ENCODE data around the gene CDK7. TPM values are rescaled to one million over a fixed set of nuclear protein-coding genes. Genes with fewer than 3 reads are reported as not detected.

CDK7 gene
- total RNA-seq, 1 experiment from 2014 or later, result 53.4 TPM

DNA sequence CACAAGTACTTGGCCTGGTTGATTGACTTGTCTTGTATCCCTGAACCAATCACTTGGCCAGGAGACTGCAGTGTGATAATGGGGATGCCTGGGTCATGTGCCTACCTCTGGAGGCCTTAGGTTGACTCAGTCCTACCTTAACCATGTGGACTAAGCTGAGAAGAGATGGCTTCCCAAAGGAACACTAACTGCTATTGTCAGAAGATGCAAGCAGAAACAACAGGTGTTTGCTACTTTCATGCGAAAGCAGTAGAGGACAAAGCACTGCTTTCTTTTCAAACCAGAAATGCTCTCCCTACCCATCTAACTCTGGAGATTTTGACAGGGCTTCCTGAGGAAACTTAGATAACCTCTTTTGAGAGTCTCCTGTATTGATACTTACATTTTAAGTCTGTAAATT, 22.9 kb downstream of the CDK7 start:
- H4K91ac ChIP-seq (ENCODE audit: insufficient read length, low read depth, low read length), result no peak overlapping the region
- H3K4me1 ChIP-seq (ENCODE audit: insufficient read depth, low read length), result no peaks in the 10 kb centered on the region
- no peak overlapping the region for H2AFZ ChIP-seq (ENCODE audit: low read length)
- no peaks in the 10 kb centered on the region for H3K79me2 ChIP-seq (ENCODE audit: insufficient read depth, low read length)
- Mint-ChIP-seq H3K9me3 (no peaks in the 10 kb centered on the region), H3K4me3 (no peak overlapping the region), H3K36me3 (ENCODE audit: insufficient read depth in 1 of 3, low read depth in 3 of 3) (peaks cover 20 to 65% (median 35%) of the 10 kb centered on the region in 3 experiments; a peak in 6 of 7 replicates), H3K4me1 (no peaks in the 10 kb centered on the region), H3K27me3 (ENCODE audit: low read depth) (no peaks in the 10 kb centered on the region), H3K27ac (peak overlapping the region in 1 of 3 experiments; percentile 28; a peak in 1 of 7 replicates)
- H3K9me3 ChIP-seq (ENCODE audit: control insufficient read depth, low read depth, low read length), result no peaks in the 10 kb centered on the region
- H3K18ac ChIP-seq (ENCODE audit: insufficient read length, low read depth, low read length), result no peak overlapping the region
- no peak overlapping the region for H3K4ac ChIP-seq (ENCODE audit: low read depth, low read length)
- no peak overlapping the region for H3K4me2 ChIP-seq (ENCODE audit: insufficient read depth, insufficient read length, low read length)
- H3K14ac ChIP-seq (ENCODE audit: insufficient read depth, low read length), result no peak overlapping the region
- H4K5ac ChIP-seq (ENCODE audit: insufficient read length, low read depth, low read length), result no peak overlapping the region
- H2BK5ac ChIP-seq (ENCODE audit: insufficient read length, low read length), result no peak overlapping the region
- no peaks in the 10 kb centered on the region for H3K23me2 ChIP-seq (ENCODE audit: insufficient read length, low read depth, low read length, poor library complexity, severe bottlenecking)
- no peak overlapping the region for H2BK20ac ChIP-seq (ENCODE audit: low read depth, low read length, poor library complexity, severe bottlenecking)
- H3K27ac ChIP-seq (ENCODE audit: insufficient read length, low read depth, low read length), result no peak overlapping the region
- no peak overlapping the region for H3K56ac ChIP-seq (ENCODE audit: insufficient read length, low read depth, low read length)
- H2BK120ac ChIP-seq (ENCODE audit: low read depth, low read length, poor library complexity, severe bottlenecking), result no peak overlapping the region
- no peak overlapping the region for H3K9ac ChIP-seq (ENCODE audit: extremely low read depth, insufficient read length, low read length)
- H3K79me1 ChIP-seq (ENCODE audit: insufficient read depth, low read depth, low read length, poor library complexity, severe bottlenecking), result peaks cover 2% of the 10 kb centered on the region
- H4K20me1 ChIP-seq (ENCODE audit: control insufficient read depth, insufficient read depth, insufficient read length), result no peaks in the 10 kb centered on the region
- H2AK5ac ChIP-seq (ENCODE audit: insufficient read length, low read length), result no peak overlapping the region
- no peak for DNase-seq
- 0 out of 2 replicates have a peak overlapping the region, but pooled peaks have one; percentile 12 for H2BK15ac ChIP-seq (ENCODE audit: low read depth, low read length)
- H3K27me3 ChIP-seq (ENCODE audit: insufficient read depth, low read length), result no peaks in the 10 kb centered on the region
- no peak overlapping the region for H2BK12ac ChIP-seq (ENCODE audit: insufficient read length, low read depth, low read length)
- H3T11ph ChIP-seq (ENCODE audit: low read length), result no peak overlapping the region
- WGBS (ENCODE audit: extremely low coverage, insufficient read length, low lambda C conversion rate), result no CpG with 5 or more reads among the region's 1 CpG
- H3K23ac ChIP-seq (ENCODE audit: insufficient read length, low read depth, low read length), result no peak overlapping the region
- H4K8ac ChIP-seq (replicated peaks; ENCODE audit: insufficient read length, low read depth, low read length), result no peak overlapping the region
- TF ChIP-seq, protein P1, sequence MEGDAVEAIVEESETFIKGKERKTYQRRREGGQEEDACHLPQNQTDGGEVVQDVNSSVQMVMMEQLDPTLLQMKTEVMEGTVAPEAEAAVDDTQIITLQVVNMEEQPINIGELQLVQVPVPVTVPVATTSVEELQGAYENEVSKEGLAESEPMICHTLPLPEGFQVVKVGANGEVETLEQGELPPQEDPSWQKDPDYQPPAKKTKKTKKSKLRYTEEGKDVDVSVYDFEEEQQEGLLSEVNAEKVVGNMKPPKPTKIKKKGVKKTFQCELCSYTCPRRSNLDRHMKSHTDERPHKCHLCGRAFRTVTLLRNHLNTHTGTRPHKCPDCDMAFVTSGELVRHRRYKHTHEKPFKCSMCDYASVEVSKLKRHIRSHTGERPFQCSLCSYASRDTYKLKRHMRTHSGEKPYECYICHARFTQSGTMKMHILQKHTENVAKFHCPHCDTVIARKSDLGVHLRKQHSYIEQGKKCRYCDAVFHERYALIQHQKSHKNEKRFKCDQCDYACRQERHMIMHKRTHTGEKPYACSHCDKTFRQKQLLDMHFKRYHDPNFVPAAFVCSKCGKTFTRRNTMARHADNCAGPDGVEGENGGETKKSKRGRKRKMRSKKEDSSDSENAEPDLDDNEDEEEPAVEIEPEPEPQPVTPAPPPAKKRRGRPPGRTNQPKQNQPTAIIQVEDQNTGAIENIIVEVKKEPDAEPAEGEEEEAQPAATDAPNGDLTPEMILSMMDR (conservative IDR thresholded peaks at IDR 0.05), result no peak
